Mesenteric fat pad (tissue), 1 donor: ENCODE results near the gene MRPL19. TPM values are rescaled to one million over a fixed set of nuclear protein-coding genes. Genes with fewer than 3 reads are reported as not detected.

Source experiments
- DNase-seq: peaks from one replicate; pipeline ENCODE4 v3.0.0-alpha.2; 2020; ENCODE audit warnings: low spot score
- total RNA-seq: library from RNA; stranded (reverse); fragmentation: NEBNext Ultra II Directional; extraction: Animal tissue kit (Norgen Biotek cat#: 25700); gene quantifications from one replicate; pipeline ENCODE4 v1.2.1, GENCODE V29; 2021
- donor health status: DM: yes; HTN: yes; CAD: no.

MRPL19 gene
- total RNA-seq, 1 donor from 2014 or later = 53.1 TPM

DNA sequence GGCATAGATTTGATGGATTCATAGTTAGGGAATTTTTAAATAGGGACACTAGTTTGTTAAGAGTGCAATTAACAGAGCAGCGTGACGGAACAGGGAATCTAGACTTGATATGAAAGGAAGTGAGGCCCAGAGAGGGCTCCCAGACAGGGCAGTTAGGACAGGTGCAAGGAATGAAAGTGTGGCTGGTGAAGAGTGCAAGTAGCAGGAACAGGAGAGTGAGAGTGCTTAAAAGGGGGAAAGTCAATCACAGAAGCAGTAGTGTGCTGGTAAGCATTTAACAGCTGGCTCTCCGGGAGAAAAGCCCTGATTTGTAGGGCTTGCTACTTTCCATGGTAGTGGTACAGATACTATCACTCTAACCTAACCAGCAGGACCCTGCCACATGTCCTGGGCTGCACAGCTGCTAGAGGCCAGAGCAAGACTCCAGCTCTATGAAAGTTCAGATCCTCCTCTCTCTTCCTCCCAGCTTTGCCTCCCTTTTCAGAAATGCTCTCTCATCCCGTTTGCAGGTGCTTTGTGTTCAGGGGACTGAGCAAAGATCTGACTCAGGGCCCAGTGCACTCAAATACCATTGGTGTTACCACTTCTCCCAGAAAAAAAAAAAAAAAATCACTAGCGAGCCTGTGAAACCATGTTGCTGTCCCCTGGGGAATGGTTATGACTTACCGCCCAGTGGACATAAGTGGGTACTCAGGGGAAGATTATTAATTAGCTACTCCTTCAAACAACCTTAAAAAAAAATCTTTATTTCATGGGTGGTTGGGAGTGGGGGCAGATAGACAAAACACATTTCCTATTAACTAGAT is 82.2 kb downstream of the MRPL19 start:
- DNase-seq = no peak

DNA sequence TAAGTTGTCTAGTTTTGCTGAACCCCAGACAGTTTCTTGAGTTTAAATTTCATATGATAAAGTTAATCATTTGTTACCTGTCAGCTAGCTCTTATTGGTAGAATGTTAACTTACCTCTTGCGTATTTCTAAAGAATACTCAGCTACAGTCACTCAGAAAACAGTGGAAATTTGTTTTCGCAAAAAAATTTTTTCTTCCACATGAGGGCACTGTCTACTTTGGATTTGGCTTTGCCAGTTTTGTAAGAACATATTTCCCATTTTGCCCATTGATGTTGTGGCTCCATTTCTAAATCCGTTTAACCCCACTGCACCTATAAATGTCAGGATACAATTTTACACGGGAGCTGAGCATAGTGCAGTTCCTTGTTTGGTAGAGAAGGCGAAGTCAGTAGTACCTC is 83.3 kb downstream of the MRPL19 start:
- no peak for DNase-seq

DNA sequence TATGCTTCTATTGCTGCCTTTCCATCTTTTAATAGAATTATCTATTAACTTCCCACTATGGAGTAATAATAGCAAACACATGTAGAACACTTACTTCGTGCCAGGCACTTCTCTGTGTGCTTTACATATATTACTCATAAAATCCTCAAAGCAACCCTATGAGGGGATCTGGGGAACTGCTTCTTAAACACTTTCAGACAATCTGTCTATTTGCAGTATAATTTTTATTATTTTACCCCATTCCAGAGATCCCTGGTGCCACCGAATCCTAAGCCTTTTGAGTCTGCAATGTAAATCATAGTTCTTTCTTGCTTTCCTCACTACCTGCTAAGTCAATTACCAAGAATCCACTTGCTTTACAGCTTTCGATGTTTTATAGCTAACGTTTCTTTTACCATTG is 89.7 kb downstream of the MRPL19 start:
- DNase-seq = no peak

DNA sequence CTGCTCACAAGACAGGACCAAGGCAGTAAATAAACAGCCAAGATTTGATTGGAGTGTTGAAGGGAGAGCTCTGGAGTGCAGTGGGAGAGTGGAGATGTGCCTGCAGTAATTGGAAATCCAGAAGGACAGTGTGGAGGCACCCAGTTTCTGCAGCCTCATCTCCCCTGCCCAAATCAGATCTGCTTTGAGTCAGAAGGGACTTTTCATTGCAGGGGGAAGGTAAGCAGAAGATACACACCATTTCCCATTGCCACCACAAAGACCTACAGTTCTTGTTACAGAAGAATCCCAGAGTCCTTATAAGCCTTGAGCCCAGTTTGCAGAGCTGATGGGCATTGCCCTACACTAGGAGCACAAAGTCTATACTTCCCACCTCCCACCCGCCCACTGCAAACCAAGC is 91.4 kb downstream of the MRPL19 start:
- no peak for DNase-seq

Other genes with a start within 250 kb of the MRPL19 start
- gene EVA1A, start 85.8 kb upstream of the MRPL19 start, total RNA-seq = 0.71 TPM
- gene GCFC2, start 64.1 kb downstream of the MRPL19 start, total RNA-seq = 23.4 TPM